Measurements from ENCODE around the gene FLNA. TPM values are rescaled to one million over a fixed set of nuclear protein-coding genes. Genes with fewer than 3 reads are reported as not detected.

FLNA gene
- total and polyA plus RNA-seq, 2 of the 13 experiments (the other 11 are each of a cell fraction or from before 2014, with no cell fraction given), result 83.4 to 174 TPM

- TF ChIP-seq HINFP (CRISPR knock-in tag; IDR thresholded peaks at IDR 0.05; ENCODE audit: low read depth) (no peak), ZFP41 (CRISPR knock-in tag; IDR thresholded peaks at IDR 0.05; ENCODE audit: borderline replicate concordance) (no peak), ZNF652 (CRISPR knock-in tag; IDR thresholded peaks at IDR 0.05; ENCODE audit: borderline replicate concordance, low read depth) (no peak), ZUFSP (CRISPR knock-in tag; IDR thresholded peaks at IDR 0.05; ENCODE audit: borderline replicate concordance) (no peak), ZNF333 (CRISPR knock-in tag; IDR thresholded peaks at IDR 0.05; ENCODE audit: borderline replicate concordance) (no peak), ZMYM4 (CRISPR knock-in tag; IDR thresholded peaks at IDR 0.05) (no peak), KAT2B (IDR thresholded peaks at IDR 0.05; ENCODE audit: borderline replicate concordance, low read depth, low read length) (no peak), ZNF720 (CRISPR knock-in tag; IDR thresholded peaks at IDR 0.05) (no peak), HNRNPH1 (optimal IDR thresholded peaks at IDR 0.05; ENCODE audit: low read depth, low read length) (no peak), IRX3 (CRISPR knock-in tag; IDR thresholded peaks at IDR 0.05; ENCODE audit: borderline replicate concordance, low read depth) (no peak), CHD4 (IDR thresholded peaks at IDR 0.05; ENCODE audit: borderline replicate concordance, low read length) (no peak), ZFY (CRISPR knock-in tag; IDR thresholded peaks at IDR 0.05) (0 out of 2 replicates have a peak, but pooled peaks have one; percentile 11), ZNF136 (CRISPR knock-in tag; IDR thresholded peaks at IDR 0.05; ENCODE audit: low read depth) (no peak), DRAP1 (CRISPR knock-in tag; IDR thresholded peaks at IDR 0.05) (no peak), ZFX (CRISPR knock-in tag; IDR thresholded peaks at IDR 0.05; ENCODE audit: low read depth) (peak; percentile 27; the same call in 1 of the 2 replicates), ZNF205 (CRISPR knock-in tag; IDR thresholded peaks at IDR 0.05) (0 out of 2 replicates have a peak, but pooled peaks have one; percentile 4), ESRRA (CRISPR knock-in tag; IDR thresholded peaks at IDR 0.05; ENCODE audit: low read depth) (no peak), NCOA5 (CRISPR knock-in tag; IDR thresholded peaks at IDR 0.05) (no peak), ZNF790 (CRISPR knock-in tag; IDR thresholded peaks at IDR 0.05; ENCODE audit: borderline replicate concordance) (0 out of 2 replicates have a peak, but pooled peaks have one; percentile 29), ZNF576 (CRISPR knock-in tag; IDR thresholded peaks at IDR 0.05) (no peak), ETV5 (CRISPR knock-in tag; IDR thresholded peaks at IDR 0.05; ENCODE audit: borderline replicate concordance) (peak; percentile 54; the same call in 1 of the 2 replicates), ZFP62 (CRISPR knock-in tag; IDR thresholded peaks at IDR 0.05) (no peak), GPBP1L1 (CRISPR knock-in tag; IDR thresholded peaks at IDR 0.05) (no peak), ZNF562 (CRISPR knock-in tag; IDR thresholded peaks at IDR 0.05; ENCODE audit: borderline replicate concordance) (no peak), MIER2 (CRISPR knock-in tag; IDR thresholded peaks at IDR 0.05) (no peak)
Measured at GRCh38 chrX:154398668-154399526, 24.5 kb upstream of the FLNA start (continued).

Data from HepG2 (cell line).